Measurements from ENCODE around the gene CYP27A1. TPM values are rescaled to one million over a fixed set of nuclear protein-coding genes. Genes with fewer than 3 reads are reported as not detected.

The CYP27A1 gene
- total RNA-seq, 2 experiments from 2014 or later, result 0.23 TPM; not detected in 1

GRCh38 chr2:218755198-218755566 lies 26.8 kb upstream of the CYP27A1 start:
- CTCF ChIA-PET (ENCODE audit: unreplicated experiment), result no interaction called here
- H3K9me3 ChIP-seq (ENCODE audit: low read length), result no peaks in the 10 kb centered on the region
- TF ChIP-seq CTCF (conservative IDR thresholded peaks at IDR 0.05; ENCODE audit: low read length), result no peak
- no peak for TF ChIP-seq EZH2phosphoT487 (IDR thresholded peaks at IDR 0.05; ENCODE audit: borderline replicate concordance, low read depth, low read length)
- H3K4me1 ChIP-seq (ENCODE audit: insufficient read depth, low read length, poor library complexity, severe bottlenecking), result no peaks in the 10 kb centered on the region
- no TSS peak for BruUV-seq (replicated peaks)
- no peak overlapping the region for H3K4me3 ChIP-seq (ENCODE audit: low read depth, low read length, poor library complexity, severe bottlenecking)
- no peaks in the 10 kb centered on the region for H3K79me2 ChIP-seq (ENCODE audit: insufficient read depth, low read depth, low read length)
- no peak for DNase-seq (ENCODE audit: low spot score)
- H3K9me2 ChIP-seq (ENCODE audit: insufficient read depth, low read length), result no peaks in the 10 kb centered on the region
- no peak overlapping the region for H2AFZ ChIP-seq (ENCODE audit: low read length)
- POLR2A ChIA-PET, result interaction anchor here (0.6 to 1.8 kb wide), 2 partner anchors 23 to 84 kb away, joined by 3 read pairs; no protein-coding TSS in a partner anchor
- intact Hi-C loops (cut with micrococcal nuclease; ENCODE audit: unreplicated experiment), result no loop called here
- no peak overlapping the region for H3K4me2 ChIP-seq (ENCODE audit: low read length)
- H4K20me1 ChIP-seq (ENCODE audit: insufficient read depth, low read length), result no peaks in the 10 kb centered on the region; the same call in 1 of the 2 replicates
- H3K27ac ChIP-seq (ENCODE audit: low read depth, low read length, poor library complexity, severe bottlenecking), result no peak overlapping the region
- peaks cover 66% of the 10 kb centered on the region for H3K36me3 ChIP-seq (ENCODE audit: insufficient read depth, low read length)

GRCh38 chr2:218755567-218756404 lies 26.2 kb upstream of the CYP27A1 start:
- BruUV-seq (replicated peaks), result no TSS peak
- H3K4me1 ChIP-seq (ENCODE audit: insufficient read depth, low read length, poor library complexity, severe bottlenecking), result no peaks in the 10 kb centered on the region
- no peak overlapping the region for H3K4me3 ChIP-seq (ENCODE audit: low read depth, low read length, poor library complexity, severe bottlenecking)
- H3K9me3 ChIP-seq (ENCODE audit: low read length), result no peaks in the 10 kb centered on the region
- ChIA-PET POLR2A (interaction anchor here (0.6 kb wide), 1 partner anchor 84 kb away, joined by 3 read pairs; no protein-coding TSS in a partner anchor), CTCF (ENCODE audit: unreplicated experiment) (interaction anchor here (0.6 kb wide), 1 partner anchor 24 kb away, joined by 3 read pairs; no protein-coding TSS in a partner anchor)
- TF ChIP-seq CTCF (conservative IDR thresholded peaks at IDR 0.05; ENCODE audit: low read length) (no peak), EZH2phosphoT487 (IDR thresholded peaks at IDR 0.05; ENCODE audit: borderline replicate concordance, low read depth, low read length) (no peak)
- H3K27ac ChIP-seq (ENCODE audit: low read depth, low read length, poor library complexity, severe bottlenecking), result no peak overlapping the region
- no peak for DNase-seq (ENCODE audit: low spot score)
- no peak overlapping the region for H3K4me2 ChIP-seq (ENCODE audit: low read length)
- intact Hi-C loops (cut with micrococcal nuclease; ENCODE audit: unreplicated experiment), result no loop called here
- H3K79me2 ChIP-seq (ENCODE audit: insufficient read depth, low read depth, low read length), result no peaks in the 10 kb centered on the region
- no peaks in the 10 kb centered on the region for H3K9me2 ChIP-seq (ENCODE audit: insufficient read depth, low read length)
- H4K20me1 ChIP-seq (ENCODE audit: insufficient read depth, low read length), result no peaks in the 10 kb centered on the region; the same call in 1 of the 2 replicates
- H3K36me3 ChIP-seq (ENCODE audit: insufficient read depth, low read length), result peaks cover 60% of the 10 kb centered on the region
- H2AFZ ChIP-seq (ENCODE audit: low read length), result no peak overlapping the region
